Femur (tissue), 1 donor: ENCODE measurements around the gene SLC25A46.
A peak's percentile ranks its signal among the peaks of the same experiment; 100 is the strongest.
"Not testable (repeated sequence)": the region's sequence is repeated elsewhere in the genome, so short reads cannot be mapped to it uniquely, and the experiment has no call there.

ENCODE experiments used
- DNase-seq: peaks from one replicate; pipeline ENCODE4 v3.0.0-alpha.2; 2017

The SLC25A46 gene

GRCh38 chr5:110738812-110739651 is at the start of gene SLC25A46:
Gene SLC25A46 (plus strand): TSS chr5:110739007. CDS start chr5:110739120, 113 bp downstream.
- DNase-seq: peak; percentile 94

GRCh38 chr5:110690587-110690986 is 48.2 kb upstream of the SLC25A46 start:
- not testable (repeated sequence) for DNase-seq

- not testable (repeated sequence) for DNase-seq
These were observed 46.1 kb upstream of the SLC25A46 start for GRCh38 chr5:110692669-110693068.

GRCh38 chr5:110702300-110702699 is 36.5 kb upstream of the SLC25A46 start:
- DNase-seq: no peak

GRCh38 chr5:110702704-110703103 is 36.1 kb upstream of the SLC25A46 start:
- no peak for DNase-seq

- DNase-seq: no peak
These were observed 35.3 kb upstream of the SLC25A46 start for GRCh38 chr5:110703481-110703880.

- no peak for DNase-seq
These were observed 33.5 kb upstream of the SLC25A46 start for GRCh38 chr5:110705349-110705748.

- no peak for DNase-seq
These were observed 31.5 kb upstream of the SLC25A46 start for GRCh38 chr5:110707260-110707844.

- no peak for DNase-seq
These were observed 22.3 kb upstream of the SLC25A46 start for GRCh38 chr5:110716247-110717245.

- no peak for DNase-seq
These were observed 20.5 kb upstream of the SLC25A46 start for GRCh38 chr5:110718311-110718710.

- DNase-seq: peak; percentile 60
These were observed 12.4 kb upstream of the SLC25A46 start, which contains the start of gene TMEM232 for GRCh38 chr5:110726249-110727024. Gene TMEM232 (minus strand): TSS chr5:110726671. CDS start chr5:110667352, 59,319 bp downstream.

GRCh38 chr5:110727025-110727314 is 11.8 kb upstream of the SLC25A46 start:
- DNase-seq: no peak

GRCh38 chr5:110731499-110731898 is 7.3 kb upstream of the SLC25A46 start:
- not testable (repeated sequence) for DNase-seq

GRCh38 chr5:110734101-110734500 is 4.7 kb upstream of the SLC25A46 start:
- DNase-seq: no peak

- DNase-seq: no peak
These were observed 3.3 kb upstream of the SLC25A46 start for GRCh38 chr5:110735556-110735955.

GRCh38 chr5:110736753-110737152 is 2.1 kb upstream of the SLC25A46 start:
- DNase-seq: no peak

GRCh38 chr5:110738503-110738811 is 350 bp upstream of the SLC25A46 start:
- DNase-seq: no peak

- DNase-seq: no peak
These were observed 13.3 kb downstream of the SLC25A46 start for GRCh38 chr5:110751902-110752762.

GRCh38 chr5:110752953-110753352 is 14.1 kb downstream of the SLC25A46 start:
- DNase-seq: no peak

- DNase-seq: no peak
These were observed 14.8 kb downstream of the SLC25A46 start for GRCh38 chr5:110753600-110753999.

- no peak for DNase-seq
These were observed 15.4 kb downstream of the SLC25A46 start for GRCh38 chr5:110754181-110754580.
